Measurements from ENCODE around the gene SALL3. TPM values are rescaled to one million over a fixed set of nuclear protein-coding genes. Genes with fewer than 3 reads are reported as not detected.
A peak's percentile ranks its signal among the peaks of the same experiment; 100 is the strongest.

SALL3 gene
- total and polyA plus RNA-seq, 2 donors (not counting 3 experiments of a cell fraction or from before 2014, with no cell fraction given): not detected

DNA sequence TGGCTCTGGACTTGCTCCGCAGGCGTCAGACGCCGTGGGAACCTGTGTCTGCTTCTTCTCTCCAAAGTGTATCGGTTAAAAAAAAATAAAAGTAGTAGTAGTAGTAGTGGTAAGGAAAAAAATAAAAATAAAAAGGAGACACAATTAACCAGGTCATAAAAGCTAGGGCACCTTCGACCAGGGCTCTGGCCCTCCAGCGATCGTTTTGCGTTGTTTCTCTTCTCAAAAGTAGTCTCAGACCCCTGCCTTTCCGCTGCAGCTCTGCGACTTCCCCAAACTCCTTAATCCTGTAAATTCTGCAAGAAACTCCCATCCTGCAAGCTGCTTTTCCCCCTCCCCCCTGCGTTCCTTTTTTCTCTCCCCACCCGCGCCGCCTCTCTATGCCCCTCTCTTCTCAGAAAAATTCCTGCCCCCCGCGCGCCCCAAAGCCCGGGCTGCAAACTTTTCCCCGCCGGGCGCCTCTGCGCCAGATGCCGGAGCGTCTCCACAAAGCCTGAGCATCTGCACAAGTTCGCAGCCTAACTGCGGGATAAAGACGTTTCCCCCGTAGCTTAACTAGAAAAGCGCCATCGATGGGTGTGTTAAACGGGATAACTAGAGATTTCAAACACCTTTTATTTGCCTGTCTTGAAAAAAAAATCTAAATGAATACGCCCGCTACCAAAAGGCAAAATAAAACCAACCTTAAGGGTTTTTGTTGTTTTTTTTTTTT is 1.8 kb upstream of the SALL3 start:
- intact Hi-C loops (cut with micrococcal nuclease) (no loop called here), dilution Hi-C loops (cut with MboI; ENCODE audit: extremely low pct_ligation_motif_present, low sequenced_read_pairs) (no loop called here)
- no peak for DNase-seq (ENCODE audit: low read depth, low spot score)
- H3K9me3 ChIP-seq (replicated peaks; ENCODE audit: control insufficient read depth, insufficient read depth, low read length): no peaks in the 10 kb centered on the region
- no TSS peak for BruUV-seq (replicated peaks)
- H3K79me2 ChIP-seq (ENCODE audit: control insufficient read depth, insufficient read depth, low read length): no peaks in the 10 kb centered on the region
- no peak for FAIRE-seq
- H3K9me1 ChIP-seq (replicated peaks; ENCODE audit: control insufficient read depth, extremely low read depth, insufficient read depth, low read length): no peaks in the 10 kb centered on the region
- peaks cover 69 to 88% of the 10 kb centered on the region in 2 experiments for H3K27me3 ChIP-seq (ENCODE audit: control insufficient read depth in 2 of 2, insufficient read depth in 2 of 2, low read length in 2 of 2)
- TF ChIP-seq, protein P1, sequence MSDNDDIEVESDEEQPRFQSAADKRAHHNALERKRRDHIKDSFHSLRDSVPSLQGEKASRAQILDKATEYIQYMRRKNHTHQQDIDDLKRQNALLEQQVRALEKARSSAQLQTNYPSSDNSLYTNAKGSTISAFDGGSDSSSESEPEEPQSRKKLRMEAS (IDR thresholded peaks at IDR 0.05; ENCODE audit: insufficient read depth, insufficient read length): no peak
- TF ChIP-seq POLR2AphosphoS5 (IDR thresholded peaks at IDR 0.05; ENCODE audit: insufficient read depth, low read depth, low read length): no peak
- no peak overlapping the region for H3K27ac ChIP-seq (ENCODE audit: insufficient read depth, low read depth, low read length)
- no peak overlapping the region for H3K9ac ChIP-seq (replicated peaks; ENCODE audit: extremely low read depth, insufficient read depth, low read length)
- H3K4me1 ChIP-seq (ENCODE audit: control insufficient read depth, extremely low read depth, insufficient read depth, low read length): no peaks in the 10 kb centered on the region
- ChIA-PET POLR2A (no interaction called here), CTCF (no interaction called here)
- H3K36me3 ChIP-seq (ENCODE audit: control insufficient read depth in 2 of 2, extremely low read depth in 1 of 2, insufficient read depth in 2 of 2, low read length in 2 of 2): no peaks in the 10 kb centered on the region
- H2AFZ ChIP-seq (ENCODE audit: low read depth, low read length): no peak overlapping the region
- no peak overlapping the region for H3K4me2 ChIP-seq (ENCODE audit: insufficient read depth, low read length)
- no peak overlapping the region for H3K4me3 ChIP-seq (replicated peaks in 1 of 3; ENCODE audit: insufficient read depth in 1 of 3, low read depth in 1 of 3, low read length in 3 of 3)
- peaks cover 2% of the 10 kb centered on the region for H4K20me1 ChIP-seq (replicated peaks; ENCODE audit: control insufficient read depth, extremely low read depth, insufficient read depth, low read length)

DNA sequence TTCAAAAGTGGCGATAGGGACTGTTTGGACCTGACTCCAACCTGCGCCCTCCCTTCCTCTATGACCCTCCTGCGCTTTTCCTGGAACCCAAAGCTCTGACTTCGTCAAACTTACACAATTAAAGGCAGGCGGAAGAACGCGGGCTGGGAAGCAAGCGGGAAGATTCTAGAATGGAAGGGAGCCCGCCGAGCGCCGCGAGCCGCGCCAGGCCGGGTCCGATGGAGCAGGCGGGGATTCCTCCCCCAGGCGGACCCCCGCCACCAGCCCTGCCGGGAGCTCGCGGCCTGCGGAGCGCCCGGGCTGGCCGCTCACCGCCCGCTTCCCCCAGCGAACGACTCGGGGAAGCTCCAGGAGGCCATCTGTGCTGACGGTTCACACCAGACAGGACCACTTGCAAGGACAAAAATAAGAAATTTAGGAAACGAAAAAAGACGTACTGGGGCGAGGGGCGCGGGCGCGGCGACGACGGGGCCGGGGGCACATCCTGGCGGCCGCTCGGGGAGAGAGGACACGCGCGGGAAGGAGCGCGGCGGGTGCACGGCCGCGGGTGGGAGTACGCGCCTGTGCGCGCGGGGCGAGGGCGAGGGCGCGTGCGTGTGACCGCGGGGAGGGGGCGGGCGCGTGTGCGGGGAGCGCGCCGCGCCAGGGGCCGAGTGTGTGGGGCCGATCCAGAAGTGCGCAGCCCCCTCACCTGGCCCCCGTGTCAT is 1.1 kb upstream of the SALL3 start:
- no peak for DNase-seq (ENCODE audit: low read depth, low spot score)
- H3K27me3 ChIP-seq (ENCODE audit: control insufficient read depth in 2 of 2, insufficient read depth in 2 of 2, low read length in 2 of 2): peaks cover 62 to 88% of the 10 kb centered on the region in 2 experiments
- no TSS peak for BruUV-seq (replicated peaks)
- H2AFZ ChIP-seq (ENCODE audit: low read depth, low read length): no peak overlapping the region
- no peak for FAIRE-seq
- H3K4me1 ChIP-seq (ENCODE audit: control insufficient read depth, extremely low read depth, insufficient read depth, low read length): no peaks in the 10 kb centered on the region
- no peaks in the 10 kb centered on the region for H3K79me2 ChIP-seq (ENCODE audit: control insufficient read depth, insufficient read depth, low read length)
- no peak for TF ChIP-seq FOS (IDR thresholded peaks at IDR 0.05; ENCODE audit: borderline replicate concordance, insufficient read depth, low read length)
- TF ChIP-seq JUN (IDR thresholded peaks at IDR 0.05; ENCODE audit: borderline replicate concordance, insufficient read depth, insufficient read length, low read depth): no peak
- TF ChIP-seq CTCF (IDR thresholded peaks at IDR 0.05; ENCODE audit: extremely low read depth in 1 of 2, insufficient read depth in 1 of 2, low read depth in 1 of 2, low read length in 2 of 2): no peak
- no peak for TF ChIP-seq GATA2 (IDR thresholded peaks at IDR 0.05; ENCODE audit: insufficient read depth, insufficient read length, low read depth, low read length)
- TF ChIP-seq, protein P1 (IDR thresholded peaks at IDR 0.05; ENCODE audit: insufficient read depth, insufficient read length): no peak
- TF ChIP-seq EZH2 (IDR thresholded peaks at IDR 0.05; ENCODE audit: borderline replicate concordance, low read depth, low read length, severe bottlenecking): peak; percentile 65
- no peak for TF ChIP-seq POLR2A (IDR thresholded peaks at IDR 0.05; ENCODE audit: low read depth, low read length)
- H3K4me2 ChIP-seq (ENCODE audit: insufficient read depth, low read length): no peak overlapping the region
- no peak overlapping the region for H3K27ac ChIP-seq (ENCODE audit: insufficient read depth, low read depth, low read length)
- POLR2A ChIA-PET: no interaction called here
- no peaks in the 10 kb centered on the region for H3K9me1 ChIP-seq (replicated peaks; ENCODE audit: control insufficient read depth, extremely low read depth, insufficient read depth, low read length)
- intact Hi-C loops (cut with micrococcal nuclease): no loop called here
- no peaks in the 10 kb centered on the region for H3K36me3 ChIP-seq (ENCODE audit: control insufficient read depth in 2 of 2, extremely low read depth in 1 of 2, insufficient read depth in 2 of 2, low read length in 2 of 2)
- H3K4me3 ChIP-seq (replicated peaks in 1 of 3; ENCODE audit: insufficient read depth in 1 of 3, low read depth in 1 of 3, low read length in 3 of 3): no peak overlapping the region
- H3K9me3 ChIP-seq (replicated peaks; ENCODE audit: control insufficient read depth, insufficient read depth, low read length): no peaks in the 10 kb centered on the region
- CTCF ChIA-PET: no interaction called here
- dilution Hi-C loops (cut with MboI; ENCODE audit: extremely low pct_ligation_motif_present, low sequenced_read_pairs): no loop called here
- peaks cover 2% of the 10 kb centered on the region for H4K20me1 ChIP-seq (replicated peaks; ENCODE audit: control insufficient read depth, extremely low read depth, insufficient read depth, low read length)
- no peak overlapping the region for H3K9ac ChIP-seq (replicated peaks; ENCODE audit: extremely low read depth, insufficient read depth, low read length)

All from endothelial cell of umbilical vein (primary cell).